ENCODE measurements around the gene ENGASE.

DNA sequence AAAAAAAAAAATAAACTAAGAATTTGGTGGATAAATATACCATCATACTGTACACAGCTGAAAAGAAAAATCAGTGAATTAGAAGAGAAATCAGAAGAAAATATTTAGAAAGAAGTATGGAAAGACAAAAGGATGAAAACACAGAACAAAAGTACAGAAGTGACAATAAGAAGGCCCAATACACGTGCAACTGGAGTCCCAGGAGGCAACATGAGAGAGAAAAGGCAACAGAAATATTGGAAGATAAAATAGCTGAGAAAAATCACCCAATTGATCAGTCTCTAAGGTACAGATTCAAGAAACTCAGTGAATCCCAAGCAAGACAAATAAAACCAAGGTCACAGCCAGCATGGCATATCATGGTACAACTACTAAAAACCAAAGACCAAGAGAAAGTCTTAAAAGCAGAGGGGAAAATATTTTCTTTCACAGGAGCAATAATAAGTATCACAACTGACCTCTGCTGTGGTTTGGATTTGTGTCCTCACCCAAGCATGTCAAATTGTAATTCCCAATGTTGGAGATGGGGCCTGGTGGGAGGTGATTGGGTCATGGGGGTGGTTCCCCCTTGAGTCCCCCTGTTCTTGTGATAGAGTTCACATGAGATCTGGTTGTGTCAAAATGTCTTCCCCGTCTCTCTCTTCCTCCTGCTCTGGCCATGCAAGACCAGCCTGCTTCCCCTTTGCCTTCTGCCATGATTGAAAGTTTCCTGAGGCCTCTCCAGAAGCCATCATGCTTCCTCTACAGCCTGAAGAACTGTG, 20.2 kb upstream of the ENGASE start:
- TF ChIP-seq, protein P1, sequence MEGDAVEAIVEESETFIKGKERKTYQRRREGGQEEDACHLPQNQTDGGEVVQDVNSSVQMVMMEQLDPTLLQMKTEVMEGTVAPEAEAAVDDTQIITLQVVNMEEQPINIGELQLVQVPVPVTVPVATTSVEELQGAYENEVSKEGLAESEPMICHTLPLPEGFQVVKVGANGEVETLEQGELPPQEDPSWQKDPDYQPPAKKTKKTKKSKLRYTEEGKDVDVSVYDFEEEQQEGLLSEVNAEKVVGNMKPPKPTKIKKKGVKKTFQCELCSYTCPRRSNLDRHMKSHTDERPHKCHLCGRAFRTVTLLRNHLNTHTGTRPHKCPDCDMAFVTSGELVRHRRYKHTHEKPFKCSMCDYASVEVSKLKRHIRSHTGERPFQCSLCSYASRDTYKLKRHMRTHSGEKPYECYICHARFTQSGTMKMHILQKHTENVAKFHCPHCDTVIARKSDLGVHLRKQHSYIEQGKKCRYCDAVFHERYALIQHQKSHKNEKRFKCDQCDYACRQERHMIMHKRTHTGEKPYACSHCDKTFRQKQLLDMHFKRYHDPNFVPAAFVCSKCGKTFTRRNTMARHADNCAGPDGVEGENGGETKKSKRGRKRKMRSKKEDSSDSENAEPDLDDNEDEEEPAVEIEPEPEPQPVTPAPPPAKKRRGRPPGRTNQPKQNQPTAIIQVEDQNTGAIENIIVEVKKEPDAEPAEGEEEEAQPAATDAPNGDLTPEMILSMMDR (conservative IDR thresholded peaks at IDR 0.05; ENCODE audit: low read length): no peak
- TF ChIP-seq EZH2phosphoT487 (IDR thresholded peaks at IDR 0.05; ENCODE audit: borderline replicate concordance): no peak
